ENCODE results near the gene EREG. TPM values are rescaled to one million over a fixed set of nuclear protein-coding genes. Genes with fewer than 3 reads are reported as not detected.
"Not testable (repeated sequence)": the region's sequence is repeated elsewhere in the genome, so short reads cannot be mapped to it uniquely, and the experiment has no call there.

Gene EREG
- polyA plus RNA-seq, 5 donors, result 0.09 to 0.34 (median 0.23) TPM

GRCh38 chr4:74387790-74388189, 22.8 kb downstream of the EREG start:
- DNase-seq, result no peak

GRCh38 chr4:74389494-74389893, 24.5 kb downstream of the EREG start:
- DNase-seq, result no peak

- no peak for DNase-seq
Observed at GRCh38 chr4:74390677-74391076, 25.7 kb downstream of the EREG start.

GRCh38 chr4:74391346-74391745, 26.4 kb downstream of the EREG start:
- DNase-seq, result no peak

- DNase-seq, result no peak
Observed at GRCh38 chr4:74391890-74392475, 27.0 kb downstream of the EREG start.

GRCh38 chr4:74394476-74395136, 29.7 kb downstream of the EREG start:
- DNase-seq, result no peak

GRCh38 chr4:74395633-74396032, 30.7 kb downstream of the EREG start:
- DNase-seq, result no peak

GRCh38 chr4:74397748-74398426, 32.9 kb downstream of the EREG start:
- DNase-seq, result no peak

- DNase-seq, result not testable (repeated sequence)
Observed at GRCh38 chr4:74398894-74399589, 34.1 kb downstream of the EREG start.

- DNase-seq, result no peak
Observed at GRCh38 chr4:74400395-74400794, 35.5 kb downstream of the EREG start.

GRCh38 chr4:74402692-74403456, 37.9 kb downstream of the EREG start:
- no peak for DNase-seq

GRCh38 chr4:74407891-74408290, 42.9 kb downstream of the EREG start:
- no peak for DNase-seq

- no peak for DNase-seq
Observed at GRCh38 chr4:74408639-74409038, 43.7 kb downstream of the EREG start.

- no peak for DNase-seq
Observed at GRCh38 chr4:74410272-74410671, 45.3 kb downstream of the EREG start.

- DNase-seq, result no peak
Observed at GRCh38 chr4:74412225-74412624, 47.3 kb downstream of the EREG start.

GRCh38 chr4:74413265-74413664, 48.3 kb downstream of the EREG start:
- DNase-seq, result no peak

GRCh38 chr4:74414149-74414809, 49.3 kb downstream of the EREG start:
- DNase-seq, result no peak

- no peak for DNase-seq
Observed at GRCh38 chr4:74415602-74416300, 50.8 kb downstream of the EREG start.

GRCh38 chr4:74418063-74418670, 53.2 kb downstream of the EREG start:
- DNase-seq, result no peak

GRCh38 chr4:74420863-74421262, 55.9 kb downstream of the EREG start:
- DNase-seq, result no peak

Measured in right lung (tissue), 5 donors.